ENCODE results near the gene SLC9C1. TPM values are rescaled to one million over a fixed set of nuclear protein-coding genes. Genes with fewer than 3 reads are reported as not detected.

SLC9C1 gene
- total RNA-seq, 1 donor = 0.54 TPM

GRCh38 chr3:112199622-112200316 is 94.2 kb downstream of the SLC9C1 start:
- no peak for DNase-seq (ENCODE audit: low read depth in 2 of 3, low spot score in 2 of 3)

- DNase-seq (ENCODE audit: low read depth in 2 of 3, low spot score in 2 of 3) = no peak
Observed at GRCh38 chr3:112197131-112197530, 96.9 kb downstream of the SLC9C1 start.

GRCh38 chr3:112187300-112187699 is 106.7 kb downstream of the SLC9C1 start:
- no peak for DNase-seq (ENCODE audit: low read depth in 2 of 3, low spot score in 2 of 3)

GRCh38 chr3:112185423-112186035 is 108.5 kb downstream of the SLC9C1 start:
- peak in 2 of 3 donors; percentile 10 to 21 for DNase-seq (ENCODE audit: low read depth in 2 of 3, low spot score in 2 of 3)

GRCh38 chr3:112175646-112176045 is 118.4 kb downstream of the SLC9C1 start:
- DNase-seq (ENCODE audit: low read depth in 2 of 3, low spot score in 2 of 3) = no peak

- no peak for DNase-seq (ENCODE audit: low read depth in 2 of 3, low spot score in 2 of 3)
Observed at GRCh38 chr3:112175037-112175436, 119.0 kb downstream of the SLC9C1 start.

GRCh38 chr3:112171144-112171543 is 122.9 kb downstream of the SLC9C1 start:
- DNase-seq (ENCODE audit: low read depth in 2 of 3, low spot score in 2 of 3) = no peak

GRCh38 chr3:112170046-112170445 is 124.0 kb downstream of the SLC9C1 start:
- no peak for DNase-seq (ENCODE audit: low read depth in 2 of 3, low spot score in 2 of 3)

GRCh38 chr3:112167758-112168157 is 126.3 kb downstream of the SLC9C1 start:
- no peak for DNase-seq (ENCODE audit: low read depth in 2 of 3, low spot score in 2 of 3)

- no peak for DNase-seq (ENCODE audit: low read depth in 2 of 3, low spot score in 2 of 3)
Observed at GRCh38 chr3:112149136-112149535, 144.9 kb downstream of the SLC9C1 start.

- DNase-seq (ENCODE audit: low read depth in 2 of 3, low spot score in 2 of 3) = no peak
Observed at GRCh38 chr3:112143689-112144088, 150.3 kb downstream of the SLC9C1 start.

- DNase-seq (ENCODE audit: low read depth in 2 of 3, low spot score in 2 of 3) = no peak
Observed at GRCh38 chr3:112143251-112143650, 150.8 kb downstream of the SLC9C1 start.

- no peak for DNase-seq (ENCODE audit: low read depth in 2 of 3, low spot score in 2 of 3)
Observed at GRCh38 chr3:112141293-112141692, 152.7 kb downstream of the SLC9C1 start.

GRCh38 chr3:112140584-112140983 is 153.4 kb downstream of the SLC9C1 start:
- no peak for DNase-seq (ENCODE audit: low read depth in 2 of 3, low spot score in 2 of 3)

GRCh38 chr3:112138219-112138969 is 155.6 kb downstream of the SLC9C1 start:
- no peak for DNase-seq (ENCODE audit: low read depth in 2 of 3, low spot score in 2 of 3)

GRCh38 chr3:112137781-112138180 is 156.2 kb downstream of the SLC9C1 start:
- no peak for DNase-seq (ENCODE audit: low read depth in 2 of 3, low spot score in 2 of 3)

- peak in 2 of 3 donors; percentile 46 to 76 for DNase-seq (ENCODE audit: low read depth in 2 of 3, low spot score in 2 of 3)
Observed at GRCh38 chr3:112136959-112137693, 156.9 kb downstream of the SLC9C1 start.

GRCh38 chr3:112136046-112136445 is 158.0 kb downstream of the SLC9C1 start:
- no peak for DNase-seq (ENCODE audit: low read depth in 2 of 3, low spot score in 2 of 3)

GRCh38 chr3:112134335-112135124 is 159.5 kb downstream of the SLC9C1 start:
- peak in 2 of 3 donors; percentile 28 to 48 for DNase-seq (ENCODE audit: low read depth in 2 of 3, low spot score in 2 of 3)

GRCh38 chr3:112133626-112134334 is 160.2 kb downstream of the SLC9C1 start:
- DNase-seq (ENCODE audit: low read depth in 2 of 3, low spot score in 2 of 3) = no peak

Measured in hematopoietic multipotent progenitor cell (in vitro differentiated cells).